ENCODE data around the gene THBD. TPM values are rescaled to one million over a fixed set of nuclear protein-coding genes. Genes with fewer than 3 reads are reported as not detected.

THBD gene
- total RNA-seq, 2 donors from 2014 or later = 2.3 to 6.3 TPM

- Histone ChIP-seq H3K36me3 (no peaks in the 10 kb centered on the region), H3K9me3 (no peaks in the 10 kb centered on the region), H3K4me1 (no peaks in the 10 kb centered on the region), H3K27ac (no peak overlapping the region), H3K27me3 (no peaks in the 10 kb centered on the region), H3K4me3 (no peak overlapping the region), H3K9ac (ENCODE audit: low read depth in 2 of 2, low read length in 2 of 2) (no peak overlapping the region)
- TF ChIP-seq CTCF (IDR thresholded peaks at IDR 0.05) = no peak
- intact Hi-C loops (cut with DNase I) = no loop called here
- DNase-seq = no peak
Measured at GRCh38 chr20:23079926-23080325, 30.5 kb upstream of the THBD start.

GRCh38 chr20:23079016-23079351 lies 29.5 kb upstream of the THBD start:
- intact Hi-C loops (cut with DNase I) = no loop called here
- H3K27ac ChIP-seq = no peak overlapping the region
- TF ChIP-seq CTCF (IDR thresholded peaks at IDR 0.05) = no peak
- H3K36me3 ChIP-seq = no peaks in the 10 kb centered on the region
- DNase-seq = no peak
- H3K4me3 ChIP-seq = no peak overlapping the region
- H3K27me3 ChIP-seq = no peaks in the 10 kb centered on the region
- no peak overlapping the region for H3K9ac ChIP-seq (ENCODE audit: low read depth in 2 of 2, low read length in 2 of 2)
- H3K4me1 ChIP-seq = no peaks in the 10 kb centered on the region
- H3K9me3 ChIP-seq = no peaks in the 10 kb centered on the region

GRCh38 chr20:23078351-23079015 lies 29.0 kb upstream of the THBD start:
- Histone ChIP-seq H3K4me3 (no peak overlapping the region), H3K4me1 (no peaks in the 10 kb centered on the region), H3K9ac (ENCODE audit: low read depth in 2 of 2, low read length in 2 of 2) (no peak overlapping the region), H3K36me3 (no peaks in the 10 kb centered on the region), H3K27me3 (no peaks in the 10 kb centered on the region), H3K27ac (no peak overlapping the region), H3K9me3 (no peaks in the 10 kb centered on the region)
- no peak for DNase-seq
- intact Hi-C loops (cut with DNase I) = no loop called here
- TF ChIP-seq CTCF (IDR thresholded peaks at IDR 0.05) = no peak

- TF ChIP-seq CTCF (IDR thresholded peaks at IDR 0.05) = no peak
- H3K4me3 ChIP-seq = no peak overlapping the region
- H3K27me3 ChIP-seq = no peaks in the 10 kb centered on the region
- H3K27ac ChIP-seq = no peak overlapping the region
- no peaks in the 10 kb centered on the region for H3K4me1 ChIP-seq
- no peak for DNase-seq
- intact Hi-C loops (cut with DNase I) = no loop called here
- H3K9ac ChIP-seq (ENCODE audit: low read depth in 2 of 2, low read length in 2 of 2) = no peak overlapping the region
- H3K36me3 ChIP-seq = no peaks in the 10 kb centered on the region
- H3K9me3 ChIP-seq = no peaks in the 10 kb centered on the region
Measured at GRCh38 chr20:23077277-23077676, 27.8 kb upstream of the THBD start.

- intact Hi-C loops (cut with DNase I) = no loop called here
- no peaks in the 10 kb centered on the region for H3K36me3 ChIP-seq
- H3K4me1 ChIP-seq = no peaks in the 10 kb centered on the region
Measured at GRCh38 chr20:23074052-23074451, 24.6 kb upstream of the THBD start.

More at GRCh38 chr20:23074052-23074451, 24.6 kb upstream of the THBD start:
- Histone ChIP-seq H3K27me3 (no peaks in the 10 kb centered on the region), H3K4me3 (no peak overlapping the region), H3K9me3 (no peaks in the 10 kb centered on the region), H3K9ac (ENCODE audit: low read depth in 2 of 2, low read length in 2 of 2) (no peak overlapping the region), H3K27ac (no peak overlapping the region)
- no peak for DNase-seq
- TF ChIP-seq CTCF (IDR thresholded peaks at IDR 0.05) = no peak

All from colonic mucosa (tissue), 4 donors.